ENCODE measurements around the gene NECAP2.
A peak's percentile ranks its signal among the peaks of the same experiment; 100 is the strongest.
"Not testable (repeated sequence)": the region's sequence is repeated elsewhere in the genome, so short reads cannot be mapped to it uniquely, and the experiment has no call there.

Gene NECAP2

GRCh38 chr1:16492937-16493336 is 52.4 kb downstream of the NECAP2 start:
- H3K4me3 ChIP-seq (ENCODE audit: low read depth, low read length), result not testable (repeated sequence)

GRCh38 chr1:16493731-16494130 is 53.2 kb downstream of the NECAP2 start:
- H3K4me3 ChIP-seq (ENCODE audit: low read depth, low read length), result not testable (repeated sequence)

- H3K4me3 ChIP-seq (ENCODE audit: low read depth, low read length), result not testable (repeated sequence)
Measured at GRCh38 chr1:16497474-16497904, 57.0 kb downstream of the NECAP2 start.

- not testable (repeated sequence) for H3K4me3 ChIP-seq (ENCODE audit: low read depth, low read length)
Measured at GRCh38 chr1:16498047-16498446, 57.5 kb downstream of the NECAP2 start.

- peak overlapping the region; percentile 69 for H3K4me3 ChIP-seq (ENCODE audit: low read depth, low read length)
Measured at GRCh38 chr1:16498573-16499413, 58.3 kb downstream of the NECAP2 start.

GRCh38 chr1:16500466-16500865 is 59.9 kb downstream of the NECAP2 start:
- H3K4me3 ChIP-seq (ENCODE audit: low read depth, low read length), result not testable (repeated sequence)

GRCh38 chr1:16500975-16501374 is 60.5 kb downstream of the NECAP2 start:
- H3K4me3 ChIP-seq (ENCODE audit: low read depth, low read length), result not testable (repeated sequence)

- not testable (repeated sequence) for H3K4me3 ChIP-seq (ENCODE audit: low read depth, low read length)
Measured at GRCh38 chr1:16501446-16501845, 60.9 kb downstream of the NECAP2 start.

- no peak overlapping the region for H3K4me3 ChIP-seq (ENCODE audit: low read depth, low read length)
Measured at GRCh38 chr1:16503494-16503893, 63.0 kb downstream of the NECAP2 start.

- H3K4me3 ChIP-seq (ENCODE audit: low read depth, low read length), result not testable (repeated sequence)
Measured at GRCh38 chr1:16505870-16506269, 65.3 kb downstream of the NECAP2 start.

GRCh38 chr1:16506364-16507136 is 66.0 kb downstream of the NECAP2 start:
- not testable (repeated sequence) for H3K4me3 ChIP-seq (ENCODE audit: low read depth, low read length)

- H3K4me3 ChIP-seq (ENCODE audit: low read depth, low read length), result not testable (repeated sequence)
Measured at GRCh38 chr1:16508861-16509445, 68.4 kb downstream of the NECAP2 start.
